ENCODE results near the gene TKTL1.

TKTL1 gene

GRCh38 chrX:154313147-154313546 lies 17.6 kb downstream of the TKTL1 start:
- no peak overlapping the region for H3K4me3 ChIP-seq (ENCODE audit: low read length)
- H3K27me3 ChIP-seq (ENCODE audit: insufficient read depth, low read length), result no peaks in the 10 kb centered on the region
- no peak overlapping the region for H3K27ac ChIP-seq (ENCODE audit: low read length)
- no peak overlapping the region for H3K9ac ChIP-seq (ENCODE audit: low read depth, low read length)
- H3K9me3 ChIP-seq (ENCODE audit: insufficient read depth, low read depth, low read length), result no peaks in the 10 kb centered on the region
- no peaks in the 10 kb centered on the region for H3K4me1 ChIP-seq (ENCODE audit: insufficient read depth, low read length)
- no peaks in the 10 kb centered on the region for H3K36me3 ChIP-seq (ENCODE audit: insufficient read depth, low read depth, low read length)

GRCh38 chrX:154315416-154315815 lies 19.8 kb downstream of the TKTL1 start:
- no peak overlapping the region for H3K4me3 ChIP-seq (ENCODE audit: low read length)
- no peaks in the 10 kb centered on the region for H3K27me3 ChIP-seq (ENCODE audit: insufficient read depth, low read length)
- no peak overlapping the region for H3K9ac ChIP-seq (ENCODE audit: low read depth, low read length)
- no peak overlapping the region for H3K27ac ChIP-seq (ENCODE audit: low read length)
- no peaks in the 10 kb centered on the region for H3K36me3 ChIP-seq (ENCODE audit: insufficient read depth, low read depth, low read length)
- no peaks in the 10 kb centered on the region for H3K4me1 ChIP-seq (ENCODE audit: insufficient read depth, low read length)
- no peaks in the 10 kb centered on the region for H3K9me3 ChIP-seq (ENCODE audit: insufficient read depth, low read depth, low read length)

GRCh38 chrX:154317391-154317995 lies 21.9 kb downstream of the TKTL1 start:
- no peak overlapping the region for H3K4me3 ChIP-seq (ENCODE audit: low read length)
- no peaks in the 10 kb centered on the region for H3K36me3 ChIP-seq (ENCODE audit: insufficient read depth, low read depth, low read length)
- H3K9ac ChIP-seq (ENCODE audit: low read depth, low read length), result no peak overlapping the region
- H3K9me3 ChIP-seq (ENCODE audit: insufficient read depth, low read depth, low read length), result no peaks in the 10 kb centered on the region
- H3K27me3 ChIP-seq (ENCODE audit: insufficient read depth, low read length), result no peaks in the 10 kb centered on the region
- H3K4me1 ChIP-seq (ENCODE audit: insufficient read depth, low read length), result no peaks in the 10 kb centered on the region
- no peak overlapping the region for H3K27ac ChIP-seq (ENCODE audit: low read length)

GRCh38 chrX:154320406-154320805 lies 24.8 kb downstream of the TKTL1 start:
- Histone ChIP-seq H3K27me3 (ENCODE audit: insufficient read depth, low read length) (no peaks in the 10 kb centered on the region), H3K36me3 (ENCODE audit: insufficient read depth, low read depth, low read length) (no peaks in the 10 kb centered on the region), H3K4me3 (ENCODE audit: low read length) (no peak overlapping the region)

GRCh38 chrX:154321152-154321551 lies 25.6 kb downstream of the TKTL1 start:
- H3K9ac ChIP-seq (ENCODE audit: low read depth, low read length), result no peak overlapping the region
- H3K9me3 ChIP-seq (ENCODE audit: insufficient read depth, low read depth, low read length), result no peaks in the 10 kb centered on the region
- H3K36me3 ChIP-seq (ENCODE audit: insufficient read depth, low read depth, low read length), result no peaks in the 10 kb centered on the region
- H3K4me3 ChIP-seq (ENCODE audit: low read length), result no peak overlapping the region
- H3K4me1 ChIP-seq (ENCODE audit: insufficient read depth, low read length), result no peaks in the 10 kb centered on the region
- no peaks in the 10 kb centered on the region for H3K27me3 ChIP-seq (ENCODE audit: insufficient read depth, low read length)
- H3K27ac ChIP-seq (ENCODE audit: low read length), result no peak overlapping the region

More at GRCh38 chrX:154320406-154320805, 24.8 kb downstream of the TKTL1 start:
- Histone ChIP-seq H3K27ac (ENCODE audit: low read length) (no peak overlapping the region), H3K9ac (ENCODE audit: low read depth, low read length) (no peak overlapping the region), H3K9me3 (ENCODE audit: insufficient read depth, low read depth, low read length) (no peaks in the 10 kb centered on the region), H3K4me1 (ENCODE audit: insufficient read depth, low read length) (no peaks in the 10 kb centered on the region)

GRCh38 chrX:154321594-154321993 lies 26.0 kb downstream of the TKTL1 start:
- Histone ChIP-seq H3K4me1 (ENCODE audit: insufficient read depth, low read length) (no peaks in the 10 kb centered on the region), H3K4me3 (ENCODE audit: low read length) (no peak overlapping the region), H3K27ac (ENCODE audit: low read length) (no peak overlapping the region), H3K9me3 (ENCODE audit: insufficient read depth, low read depth, low read length) (no peaks in the 10 kb centered on the region), H3K9ac (ENCODE audit: low read depth, low read length) (no peak overlapping the region), H3K27me3 (ENCODE audit: insufficient read depth, low read length) (no peaks in the 10 kb centered on the region), H3K36me3 (ENCODE audit: insufficient read depth, low read depth, low read length) (no peaks in the 10 kb centered on the region)

- Histone ChIP-seq H3K4me1 (ENCODE audit: insufficient read depth, low read length) (no peaks in the 10 kb centered on the region), H3K36me3 (ENCODE audit: insufficient read depth, low read depth, low read length) (no peaks in the 10 kb centered on the region), H3K4me3 (ENCODE audit: low read length) (no peak overlapping the region), H3K27me3 (ENCODE audit: insufficient read depth, low read length) (no peaks in the 10 kb centered on the region), H3K9me3 (ENCODE audit: insufficient read depth, low read depth, low read length) (no peaks in the 10 kb centered on the region), H3K27ac (ENCODE audit: low read length) (no peak overlapping the region), H3K9ac (ENCODE audit: low read depth, low read length) (no peak overlapping the region)
Observed at GRCh38 chrX:154322890-154323289, 27.3 kb downstream of the TKTL1 start.

- no peaks in the 10 kb centered on the region for H3K27me3 ChIP-seq (ENCODE audit: insufficient read depth, low read length)
- H3K4me1 ChIP-seq (ENCODE audit: insufficient read depth, low read length), result no peaks in the 10 kb centered on the region
- H3K36me3 ChIP-seq (ENCODE audit: insufficient read depth, low read depth, low read length), result no peaks in the 10 kb centered on the region
- no peaks in the 10 kb centered on the region for H3K9me3 ChIP-seq (ENCODE audit: insufficient read depth, low read depth, low read length)
- H3K27ac ChIP-seq (ENCODE audit: low read length), result no peak overlapping the region
- H3K4me3 ChIP-seq (ENCODE audit: low read length), result no peak overlapping the region
- no peak overlapping the region for H3K9ac ChIP-seq (ENCODE audit: low read depth, low read length)
Observed at GRCh38 chrX:154323537-154323936, 27.9 kb downstream of the TKTL1 start.

- Histone ChIP-seq H3K4me3 (ENCODE audit: low read length) (no peak overlapping the region), H3K27ac (ENCODE audit: low read length) (no peak overlapping the region), H3K36me3 (ENCODE audit: insufficient read depth, low read depth, low read length) (no peaks in the 10 kb centered on the region), H3K9ac (ENCODE audit: low read depth, low read length) (no peak overlapping the region), H3K9me3 (ENCODE audit: insufficient read depth, low read depth, low read length) (no peaks in the 10 kb centered on the region), H3K27me3 (ENCODE audit: insufficient read depth, low read length) (no peaks in the 10 kb centered on the region; the same call in 1 of the 2 replicates), H3K4me1 (ENCODE audit: insufficient read depth, low read length) (no peaks in the 10 kb centered on the region)
Observed at GRCh38 chrX:154325541-154325940, 29.9 kb downstream of the TKTL1 start.

GRCh38 chrX:154327038-154327820 lies 31.6 kb downstream of the TKTL1 start:
- Histone ChIP-seq H3K4me3 (ENCODE audit: low read length) (no peak overlapping the region), H3K27ac (ENCODE audit: low read length) (no peak overlapping the region), H3K4me1 (ENCODE audit: insufficient read depth, low read length) (no peaks in the 10 kb centered on the region), H3K9ac (ENCODE audit: low read depth, low read length) (no peak overlapping the region), H3K27me3 (ENCODE audit: insufficient read depth, low read length) (no peaks in the 10 kb centered on the region; the same call in 1 of the 2 replicates), H3K9me3 (ENCODE audit: insufficient read depth, low read depth, low read length) (no peaks in the 10 kb centered on the region), H3K36me3 (ENCODE audit: insufficient read depth, low read depth, low read length) (no peaks in the 10 kb centered on the region)

- Histone ChIP-seq H3K9me3 (ENCODE audit: insufficient read depth, low read depth, low read length) (no peaks in the 10 kb centered on the region), H3K27ac (ENCODE audit: low read length) (no peak overlapping the region), H3K4me3 (ENCODE audit: low read length) (no peak overlapping the region), H3K27me3 (ENCODE audit: insufficient read depth, low read length) (no peaks in the 10 kb centered on the region; the same call in 1 of the 2 replicates), H3K4me1 (ENCODE audit: insufficient read depth, low read length) (no peaks in the 10 kb centered on the region), H3K36me3 (ENCODE audit: insufficient read depth, low read depth, low read length) (no peaks in the 10 kb centered on the region), H3K9ac (ENCODE audit: low read depth, low read length) (no peak overlapping the region)
Observed at GRCh38 chrX:154328646-154329045, 33.1 kb downstream of the TKTL1 start.

- Histone ChIP-seq H3K27ac (ENCODE audit: low read length) (no peak overlapping the region), H3K4me1 (ENCODE audit: insufficient read depth, low read length) (no peaks in the 10 kb centered on the region), H3K27me3 (ENCODE audit: insufficient read depth, low read length) (no peaks in the 10 kb centered on the region; the same call in 1 of the 2 replicates), H3K4me3 (ENCODE audit: low read length) (no peak overlapping the region), H3K9ac (ENCODE audit: low read depth, low read length) (no peak overlapping the region), H3K36me3 (ENCODE audit: insufficient read depth, low read depth, low read length) (no peaks in the 10 kb centered on the region), H3K9me3 (ENCODE audit: insufficient read depth, low read depth, low read length) (no peaks in the 10 kb centered on the region)
Observed at GRCh38 chrX:154329294-154329693, 33.7 kb downstream of the TKTL1 start.

Data from iPS-20b (cell line).